HG03135 (cell line): ENCODE results near the gene SPAST.
"Not testable (repeated sequence)": the region's sequence is repeated elsewhere in the genome, so short reads cannot be mapped to it uniquely, and the experiment has no call there.

Source experiments
- ATAC-seq: cut with Tn5 transposase; IDR thresholded peaks from one replicate; pipeline ENCODE4 v1.9.1; 2021; ENCODE audit warnings: mild to moderate bottlenecking, moderate library complexity; ENCODE audit not compliant: unreplicated experiment

The SPAST gene, protein sequence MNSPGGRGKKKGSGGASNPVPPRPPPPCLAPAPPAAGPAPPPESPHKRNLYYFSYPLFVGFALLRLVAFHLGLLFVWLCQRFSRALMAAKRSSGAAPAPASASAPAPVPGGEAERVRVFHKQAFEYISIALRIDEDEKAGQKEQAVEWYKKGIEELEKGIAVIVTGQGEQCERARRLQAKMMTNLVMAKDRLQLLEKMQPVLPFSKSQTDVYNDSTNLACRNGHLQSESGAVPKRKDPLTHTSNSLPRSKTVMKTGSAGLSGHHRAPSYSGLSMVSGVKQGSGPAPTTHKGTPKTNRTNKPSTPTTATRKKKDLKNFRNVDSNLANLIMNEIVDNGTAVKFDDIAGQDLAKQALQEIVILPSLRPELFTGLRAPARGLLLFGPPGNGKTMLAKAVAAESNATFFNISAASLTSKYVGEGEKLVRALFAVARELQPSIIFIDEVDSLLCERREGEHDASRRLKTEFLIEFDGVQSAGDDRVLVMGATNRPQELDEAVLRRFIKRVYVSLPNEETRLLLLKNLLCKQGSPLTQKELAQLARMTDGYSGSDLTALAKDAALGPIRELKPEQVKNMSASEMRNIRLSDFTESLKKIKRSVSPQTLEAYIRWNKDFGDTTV

GRCh38 chr2:32063310-32064020 lies at the start of gene SPAST:
Gene SPAST, plus strand, starts transcription at chr2:32063556. Its CDS starts 276 bp downstream, at chr2:32063832.
- ATAC-seq, result peak; percentile 94

DNA sequence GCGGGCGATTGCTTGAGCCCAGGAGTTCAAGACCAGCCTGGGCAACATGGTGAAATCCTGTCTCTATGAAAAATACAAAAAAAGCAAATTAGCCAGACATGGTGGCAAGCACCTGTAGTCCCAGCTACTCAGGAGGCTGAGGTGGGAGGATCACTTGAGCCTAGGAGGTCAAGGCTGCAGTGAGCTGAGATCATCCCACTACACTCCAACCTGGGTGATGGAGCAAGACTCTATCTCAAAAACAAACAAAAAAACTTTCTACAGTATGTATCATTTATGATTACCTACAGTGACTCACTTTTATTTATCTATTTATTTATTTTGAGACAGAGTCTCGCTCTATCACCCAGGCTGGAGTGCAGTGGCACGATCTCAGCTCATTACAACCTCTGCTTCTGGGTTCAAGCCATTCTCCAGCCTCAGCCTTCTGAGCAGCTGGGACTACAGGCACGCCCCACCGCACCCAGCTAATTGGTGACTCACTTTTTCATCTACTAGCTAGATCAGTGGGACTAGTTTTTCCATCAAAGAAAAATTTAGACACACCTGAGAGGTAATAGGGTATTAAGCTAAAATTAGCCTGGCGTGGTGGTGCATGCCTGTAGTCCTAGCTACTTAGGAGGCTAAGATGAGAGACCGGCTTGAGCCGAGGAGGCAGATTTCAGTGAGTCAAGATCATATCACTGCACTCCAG lies 44.4 kb upstream of the SPAST start:
- ATAC-seq, result not testable (repeated sequence)

- not testable (repeated sequence) for ATAC-seq
These were observed 29.0 kb upstream of the SPAST start for GRCh38 chr2:32034198-32034887.

- peak; percentile 87 for ATAC-seq
These were observed 23.7 kb upstream of the SPAST start, which contains the start of gene DPY30 for GRCh38 chr2:32039447-32040219. Gene DPY30, minus strand, starts transcription at chr2:32039805. Its CDS starts 349 bp downstream, at chr2:32039456.

DNA sequence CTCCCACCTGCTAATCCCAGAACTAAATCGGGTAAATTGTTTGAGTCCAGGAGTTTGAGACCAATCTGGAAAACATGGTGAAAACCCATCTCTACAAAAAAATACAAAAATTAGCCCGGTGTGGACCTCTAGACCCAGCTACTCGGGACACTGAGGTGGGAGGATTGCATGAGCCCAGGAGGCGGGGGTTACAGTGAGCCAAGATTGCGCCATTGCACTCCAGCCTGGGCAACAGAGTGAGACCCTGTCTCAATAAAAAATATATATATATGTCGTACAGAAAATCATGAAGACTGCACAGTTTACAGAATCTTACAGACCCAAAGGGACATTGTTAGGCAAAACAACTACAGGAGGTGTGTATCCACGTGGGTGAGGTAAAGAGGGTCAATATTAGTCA lies 19.8 kb upstream of the SPAST start:
- no peak for ATAC-seq

DNA sequence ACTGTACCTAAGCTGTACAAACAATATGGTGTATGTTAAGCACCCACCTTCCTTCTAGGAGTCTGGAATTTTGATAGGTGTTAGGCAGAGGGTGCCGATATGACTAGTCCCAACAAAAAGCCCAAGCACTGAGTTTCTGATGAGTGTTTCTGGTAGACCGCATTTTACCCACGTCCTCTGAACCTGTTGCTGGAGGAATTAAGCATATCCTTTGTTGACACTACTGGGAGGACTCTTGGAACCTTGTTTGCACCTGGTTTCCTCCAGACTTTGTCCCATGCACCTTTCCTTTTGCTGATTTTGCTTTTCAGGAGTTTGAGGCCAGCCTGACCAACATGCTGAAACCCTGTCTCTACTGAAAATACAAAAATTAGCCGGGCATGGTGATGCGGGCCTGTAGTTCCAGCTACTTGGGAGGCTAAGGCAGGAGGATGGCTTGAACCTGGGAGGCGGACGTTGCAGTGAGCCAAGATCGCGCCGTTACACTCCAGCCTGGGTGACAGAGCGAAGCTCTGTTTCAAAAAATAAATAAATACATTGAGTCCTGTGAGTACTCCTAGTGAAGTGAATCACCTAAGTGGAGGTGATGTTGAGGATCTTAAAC lies 11.4 kb upstream of the SPAST start:
- no peak for ATAC-seq

GRCh38 chr2:32054583-32054982 lies 8.8 kb upstream of the SPAST start:
- not testable (repeated sequence) for ATAC-seq

GRCh38 chr2:32058130-32058529 lies 5.2 kb upstream of the SPAST start:
- ATAC-seq, result no peak

DNA sequence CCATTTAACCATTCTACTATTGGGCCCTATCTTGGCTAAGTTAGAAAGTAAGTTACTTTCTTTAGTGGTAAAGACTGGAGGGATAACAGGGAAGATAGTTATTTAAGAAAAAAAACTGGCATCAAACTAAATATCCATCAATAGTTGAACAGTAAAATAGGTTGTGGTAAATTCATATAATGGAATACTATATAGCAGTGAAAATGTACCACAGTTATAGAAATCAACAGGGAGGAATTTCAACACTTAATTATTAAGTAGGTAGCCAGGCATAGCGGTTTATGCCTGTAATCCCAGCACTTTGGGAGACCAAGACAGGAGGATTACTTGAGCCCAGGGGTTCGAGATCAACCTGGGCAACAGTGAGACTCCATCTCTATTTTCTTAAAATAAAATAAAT lies 3.1 kb upstream of the SPAST start:
- no peak for ATAC-seq

- no peak for ATAC-seq
These were observed 1.9 kb upstream of the SPAST start for GRCh38 chr2:32061430-32061829.

- no peak for ATAC-seq
These were observed 1.1 kb upstream of the SPAST start for GRCh38 chr2:32061973-32062861.

DNA sequence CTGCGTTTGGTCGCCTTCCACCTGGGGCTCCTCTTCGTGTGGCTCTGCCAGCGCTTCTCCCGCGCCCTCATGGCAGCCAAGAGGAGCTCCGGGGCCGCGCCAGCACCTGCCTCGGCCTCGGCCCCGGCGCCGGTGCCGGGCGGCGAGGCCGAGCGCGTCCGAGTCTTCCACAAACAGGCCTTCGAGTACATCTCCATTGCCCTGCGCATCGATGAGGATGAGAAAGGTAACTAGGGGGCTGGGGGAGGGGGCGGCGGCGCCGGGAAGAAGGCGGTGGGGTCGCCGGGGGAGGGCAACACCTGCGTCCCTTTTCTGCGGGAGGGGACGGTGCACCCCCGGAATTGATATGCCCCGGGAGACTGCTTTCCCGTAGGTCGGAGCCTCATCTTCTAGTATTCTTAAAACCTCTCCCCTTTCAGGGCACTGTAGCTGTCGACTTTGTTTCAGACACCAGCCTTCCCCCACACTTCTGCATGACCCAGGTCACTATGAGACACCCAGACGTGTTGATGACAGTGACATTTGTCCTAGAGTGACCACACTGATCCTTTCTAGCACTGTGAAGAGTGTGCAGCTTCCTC lies 755 bp downstream of the SPAST start:
- peak; percentile 4 for ATAC-seq

GRCh38 chr2:32064713-32065112 lies 1.4 kb downstream of the SPAST start:
- ATAC-seq, result no peak

GRCh38 chr2:32067549-32067948 lies 4.2 kb downstream of the SPAST start:
- ATAC-seq, result no peak

- no peak for ATAC-seq
These were observed 10.8 kb downstream of the SPAST start for GRCh38 chr2:32074134-32074506.

DNA sequence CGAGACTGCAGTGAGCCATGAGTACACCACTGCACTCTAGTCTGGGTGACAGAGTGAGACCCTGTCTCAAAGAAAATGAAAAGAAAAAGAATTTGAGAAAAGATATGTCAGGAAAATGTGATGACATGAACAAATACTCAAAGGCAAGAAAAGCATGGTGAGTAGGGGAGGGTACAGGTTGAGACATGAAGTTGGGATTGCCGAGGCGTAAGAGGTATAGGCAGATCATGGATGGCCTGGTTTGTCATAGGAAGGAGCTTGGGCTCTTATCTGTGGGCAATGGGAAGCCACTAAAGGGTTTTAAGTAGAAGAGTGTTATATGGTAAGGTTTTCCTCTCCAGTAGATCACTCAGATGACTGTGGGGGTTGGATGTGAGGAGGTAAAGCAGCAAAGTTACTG lies 32.3 kb downstream of the SPAST start:
- no peak for ATAC-seq

DNA sequence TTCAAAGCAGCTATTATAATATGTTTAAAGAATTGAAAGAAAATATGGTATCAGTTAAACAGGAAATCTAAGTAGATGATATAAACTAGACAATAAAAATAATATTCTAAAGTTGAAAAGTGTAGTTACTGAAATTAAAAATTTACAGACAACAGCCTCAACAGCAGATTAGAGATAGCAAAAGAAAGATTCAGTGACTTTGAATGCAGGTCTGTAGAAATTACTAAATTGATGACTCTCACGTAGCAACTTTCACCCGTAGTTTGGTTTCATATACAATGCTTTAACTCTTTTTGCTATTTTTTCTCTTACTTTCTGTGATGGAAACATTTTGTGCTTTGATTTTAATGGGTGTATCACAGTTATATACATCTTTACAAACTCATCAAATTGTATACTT lies 44.8 kb downstream of the SPAST start:
- ATAC-seq, result no peak

- ATAC-seq, result no peak
These were observed 54.7 kb downstream of the SPAST start for GRCh38 chr2:32118055-32118454.
